NCI-H1930 (cell line): ENCODE results near the gene CCDC190.
"Not testable (repeated sequence)": the region's sequence is repeated elsewhere in the genome, so short reads cannot be mapped to it uniquely, and the experiment has no call there.

Experiments used
- DNase-seq, 2 experiments: peaks; one replicate each; lab custom pipeline; 2025; lab: John Stamatoyannopoulos, UW

The CCDC190 gene

DNA sequence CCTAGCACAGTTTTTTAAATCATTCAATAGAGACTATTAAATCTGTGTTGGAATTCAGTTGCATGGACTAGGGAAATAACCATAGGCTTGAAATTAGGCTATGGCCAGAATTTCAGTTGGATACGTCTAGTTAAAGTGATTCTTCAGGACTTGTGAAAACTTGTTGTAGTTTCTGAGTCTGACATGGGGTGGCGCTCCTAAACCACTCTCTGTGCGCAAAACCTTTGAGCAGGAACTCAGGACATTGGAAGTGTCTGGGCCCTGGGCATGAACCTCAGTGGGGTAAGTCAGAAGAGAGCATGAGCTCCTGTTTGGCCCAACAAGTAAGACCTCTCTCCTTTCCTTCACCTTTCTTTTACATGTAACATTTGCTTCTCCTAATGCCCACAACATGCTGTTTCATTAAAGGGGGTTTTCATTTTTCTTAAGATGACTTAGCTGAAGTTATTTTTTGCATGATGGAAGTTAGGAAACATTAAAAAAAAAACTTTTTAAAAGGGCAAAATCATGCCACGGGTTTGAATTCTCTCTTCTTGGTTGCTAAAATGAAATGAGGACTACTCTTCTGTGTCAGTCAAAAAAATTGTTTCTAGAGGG, 17.1 kb upstream of the CCDC190 start:
- DNase-seq = peak in 1 of 2 experiments; percentile 37

DNA sequence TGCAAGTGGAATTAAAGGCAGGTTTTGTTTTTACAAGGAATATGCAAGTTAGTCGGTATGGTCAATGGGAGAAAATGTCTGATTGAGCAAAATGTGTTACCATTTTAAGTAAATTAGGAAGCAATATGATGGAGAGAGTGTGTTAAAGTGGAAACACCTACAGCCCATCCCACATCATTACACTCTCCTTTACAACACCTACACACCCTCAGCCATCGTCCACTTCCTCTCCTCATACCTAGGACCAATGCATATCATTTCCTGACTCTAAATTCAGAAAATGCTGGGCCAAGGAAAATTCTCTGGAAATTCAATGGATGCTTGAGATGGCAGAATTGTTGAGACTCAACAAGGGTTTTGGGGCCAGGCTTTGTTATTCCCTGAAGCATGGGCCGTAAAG, 16.4 kb upstream of the CCDC190 start:
- DNase-seq = no peak

DNA sequence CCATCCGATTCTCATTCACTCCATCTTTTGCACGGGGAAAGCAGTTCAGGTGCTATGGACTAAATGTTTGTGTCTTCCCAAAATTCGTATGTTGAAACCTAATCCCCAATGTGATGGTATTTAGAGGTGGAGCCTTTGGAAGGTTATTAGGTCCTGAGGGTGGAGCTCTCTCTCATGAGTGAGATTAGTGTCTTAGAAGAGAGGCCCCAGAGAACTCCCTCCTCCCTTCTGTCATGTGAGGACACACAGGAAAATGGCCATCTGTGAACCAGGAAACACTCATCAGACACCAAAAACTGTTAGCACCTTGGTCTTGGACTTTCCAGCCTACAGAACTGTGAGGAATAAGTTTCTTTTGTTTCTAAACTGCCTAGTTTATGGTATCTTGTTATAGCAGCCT, 15.8 kb upstream of the CCDC190 start:
- no peak for DNase-seq

DNA sequence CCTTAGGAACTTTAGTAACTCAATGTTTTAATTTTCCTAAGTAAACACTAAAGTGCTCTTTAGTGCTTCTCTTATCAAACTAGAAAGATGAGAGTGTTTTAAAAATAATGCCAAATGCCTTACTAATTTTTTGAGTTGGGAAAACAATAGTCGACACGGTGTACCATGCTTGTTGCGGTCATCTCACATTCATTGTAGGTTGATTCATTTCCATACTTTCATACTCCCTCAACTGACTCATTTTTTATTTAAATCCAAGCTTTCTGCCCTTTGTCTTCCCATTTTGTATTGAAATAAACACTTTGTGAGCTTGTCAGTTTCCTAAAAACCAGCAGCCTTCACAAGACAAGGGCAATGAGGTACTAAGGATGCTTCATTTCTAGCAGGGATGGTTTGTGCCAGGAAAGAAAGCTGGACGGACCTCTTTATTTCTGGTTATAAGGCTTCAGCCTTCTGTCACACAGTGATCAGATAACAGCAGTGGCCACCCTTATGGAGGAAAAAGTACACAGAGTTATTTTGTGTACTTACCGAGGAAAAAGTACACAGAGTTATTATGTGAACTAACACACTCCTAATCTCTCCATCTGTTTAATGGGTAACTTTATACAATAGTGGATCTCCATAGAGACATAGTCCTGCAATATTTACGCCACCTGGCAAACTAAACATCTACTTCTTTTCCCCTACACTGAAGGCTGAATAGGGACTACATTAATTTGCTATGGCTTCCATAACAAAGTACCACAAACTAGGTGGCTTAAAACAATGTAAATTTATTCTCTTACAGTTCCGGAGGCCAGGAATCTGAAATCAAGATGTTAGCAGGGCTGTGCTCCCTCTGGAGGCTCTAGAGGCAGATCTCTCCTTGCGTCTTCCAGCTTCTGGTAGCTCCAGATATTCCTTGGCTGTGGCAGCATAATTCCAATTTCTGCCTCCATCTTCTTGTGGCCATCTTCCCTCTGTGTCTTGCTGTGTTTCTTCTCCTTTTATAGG, 13.0 kb upstream of the CCDC190 start:
- DNase-seq = peak in 1 of 2 experiments; percentile 56

DNA sequence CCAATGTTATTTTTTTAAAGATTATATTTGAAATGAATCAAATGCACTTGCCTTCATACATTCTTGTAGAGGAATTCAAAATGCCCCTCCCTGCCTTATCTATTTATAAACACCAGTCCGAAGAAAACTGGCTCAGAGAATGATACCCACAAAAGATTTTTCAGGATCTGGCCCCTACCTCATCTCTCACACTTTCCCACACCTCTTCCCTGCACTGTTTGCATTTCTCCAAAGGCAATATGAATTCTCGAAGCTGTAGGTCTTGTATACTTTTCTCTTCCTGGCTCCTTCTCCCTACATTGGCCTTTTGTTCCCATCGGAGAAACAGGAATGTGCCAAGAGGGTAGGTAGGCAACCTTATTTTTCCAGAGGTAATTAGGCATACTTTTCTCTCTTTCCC, 12.0 kb upstream of the CCDC190 start:
- no peak for DNase-seq

DNA sequence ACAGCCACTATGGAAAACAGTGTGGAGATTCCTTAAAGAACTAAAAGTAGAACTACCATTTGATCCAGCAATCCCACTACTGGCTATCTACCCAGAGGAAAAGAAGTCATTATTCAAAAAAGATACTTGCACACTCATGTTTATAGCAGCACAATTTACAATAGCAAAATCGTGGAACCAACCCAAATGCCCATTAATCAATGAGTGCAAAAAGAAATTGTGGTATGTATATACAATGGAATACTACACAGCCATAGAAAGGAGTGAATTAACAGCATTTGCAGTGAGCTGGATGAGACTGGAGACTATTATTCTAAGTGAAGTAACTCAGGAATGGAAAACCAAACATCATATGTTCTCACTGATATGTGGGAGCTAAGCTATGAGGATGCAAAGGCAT, 10.4 kb upstream of the CCDC190 start:
- DNase-seq = not testable (repeated sequence)

DNA sequence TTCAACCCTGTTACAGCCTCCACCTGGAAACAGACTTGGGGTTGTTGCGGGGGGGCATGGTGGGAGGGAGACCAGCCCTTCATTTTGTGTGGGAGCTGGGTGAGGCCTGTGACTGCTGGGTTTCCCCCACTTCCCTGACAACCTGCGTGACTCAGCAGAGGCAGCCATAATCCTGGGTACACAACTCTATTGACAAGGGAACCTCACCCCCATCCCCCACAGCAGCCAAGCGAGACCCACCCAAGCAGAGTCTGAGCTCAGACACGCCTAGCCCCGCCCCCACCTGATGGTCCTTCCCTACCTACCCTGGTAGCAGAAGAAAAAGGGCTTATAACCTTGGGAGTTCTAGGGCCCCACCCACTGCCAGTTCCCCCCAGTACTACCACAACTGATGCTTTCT, 8.0 kb upstream of the CCDC190 start:
- DNase-seq = no peak

DNA sequence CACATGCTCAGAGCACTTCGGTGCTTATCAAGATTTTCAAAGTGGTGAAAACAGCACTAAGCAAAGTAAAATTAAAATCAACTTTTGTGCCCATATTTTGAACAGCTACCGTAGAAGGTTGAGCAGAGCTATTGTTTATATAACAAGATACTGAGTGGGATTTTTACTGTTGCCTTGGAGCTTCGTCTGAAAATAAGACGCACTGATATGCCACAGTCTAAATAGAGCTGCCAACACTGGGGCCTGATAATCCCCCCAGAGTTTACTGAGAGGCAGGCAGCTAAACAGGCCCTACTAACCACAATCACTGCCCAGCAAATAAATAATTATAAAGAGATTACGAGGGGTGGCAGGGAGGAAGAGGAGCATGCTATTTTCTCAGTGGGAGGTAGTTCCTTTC, 650 bp upstream of the CCDC190 start:
- no peak for DNase-seq

DNA sequence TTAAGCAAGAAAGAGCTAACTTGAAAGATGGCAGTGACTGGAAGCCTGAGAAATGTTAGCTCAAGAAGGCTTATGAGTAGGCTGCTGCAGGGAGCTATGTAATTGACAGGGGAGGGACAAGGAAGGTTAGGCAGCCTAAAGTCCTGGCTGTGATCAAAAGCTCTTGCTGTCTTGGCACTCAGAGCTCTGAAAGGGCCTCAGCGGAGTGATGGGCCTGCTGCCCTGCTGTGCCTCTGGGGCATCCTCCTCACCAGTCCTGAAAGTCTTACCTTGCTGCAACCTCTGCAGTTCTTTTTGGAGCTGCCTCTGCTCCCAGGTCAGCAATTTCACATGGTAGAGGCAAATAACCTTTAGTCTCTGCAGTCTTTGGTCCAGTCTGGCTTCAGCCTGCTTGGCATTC, 1.8 kb downstream of the CCDC190 start:
- no peak for DNase-seq

DNA sequence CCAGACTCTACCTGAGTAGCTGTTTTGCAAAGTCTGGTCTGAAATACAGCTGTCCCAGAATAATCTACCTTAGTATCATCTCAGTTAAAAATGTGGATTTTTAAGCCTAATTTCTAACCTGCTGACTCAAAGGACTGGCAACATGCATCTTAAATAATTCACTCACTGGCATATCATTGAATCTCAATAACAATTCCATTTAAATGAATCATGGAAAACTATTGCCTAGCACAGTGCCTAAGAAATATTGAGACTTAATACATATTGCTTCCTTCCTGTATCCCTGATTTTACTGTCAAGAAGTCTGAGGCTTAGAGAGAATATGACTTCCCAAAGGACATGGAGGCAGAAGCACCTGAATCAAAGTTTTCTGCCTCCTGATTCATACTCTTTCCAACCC, 3.1 kb downstream of the CCDC190 start:
- DNase-seq = no peak

DNA sequence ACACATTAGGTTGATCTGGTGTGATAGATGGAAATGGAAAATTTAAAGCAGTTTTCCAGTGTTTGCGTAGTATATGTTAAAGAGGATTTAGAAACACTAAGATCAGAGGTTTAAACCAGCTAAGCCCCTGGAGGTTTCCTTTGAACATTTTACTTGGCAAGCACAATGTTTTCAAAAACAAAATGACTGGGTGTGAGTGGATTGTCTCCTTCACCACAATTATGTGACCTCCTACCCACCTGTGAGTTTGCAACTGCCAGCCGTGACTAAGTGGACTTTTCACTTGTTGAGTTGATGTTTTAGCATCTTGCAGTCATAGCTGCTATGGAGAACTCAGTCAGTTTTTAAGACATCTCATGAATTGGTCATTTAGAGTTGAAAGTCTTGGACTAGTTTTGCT, 4.7 kb downstream of the CCDC190 start:
- no peak for DNase-seq

DNA sequence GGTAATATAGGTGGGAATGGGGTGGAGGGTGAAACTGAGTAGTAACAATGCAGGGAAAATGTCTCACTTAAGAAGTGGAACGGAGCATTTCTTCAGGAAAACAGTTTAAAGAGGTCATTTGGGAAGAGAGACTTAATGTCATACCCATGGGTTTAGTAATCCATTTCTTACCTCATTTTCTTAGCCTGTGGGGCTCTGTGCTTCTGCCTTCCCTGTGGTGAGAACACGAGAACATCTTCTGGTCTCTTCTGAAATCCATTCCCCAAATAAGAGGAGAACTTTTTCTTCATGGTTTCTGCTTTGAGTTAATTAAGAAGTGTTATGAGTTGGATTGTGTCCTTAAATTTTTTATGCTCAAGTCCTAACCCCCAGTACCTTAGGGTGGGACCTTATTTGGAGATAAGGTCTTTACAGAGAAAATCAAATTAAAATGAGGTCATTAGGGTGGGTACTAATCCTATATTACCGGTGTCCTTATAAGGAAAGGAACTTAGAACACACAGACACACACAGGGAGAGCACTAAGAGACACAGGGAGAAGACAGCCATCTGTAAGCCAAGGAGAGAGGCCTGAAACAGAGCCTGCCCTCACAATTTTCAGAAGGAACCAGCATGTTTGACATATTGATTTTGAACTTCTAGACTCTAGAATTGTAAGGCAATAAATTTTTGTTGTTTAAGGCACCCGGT, 5.4 kb downstream of the CCDC190 start:
- DNase-seq = no peak

DNA sequence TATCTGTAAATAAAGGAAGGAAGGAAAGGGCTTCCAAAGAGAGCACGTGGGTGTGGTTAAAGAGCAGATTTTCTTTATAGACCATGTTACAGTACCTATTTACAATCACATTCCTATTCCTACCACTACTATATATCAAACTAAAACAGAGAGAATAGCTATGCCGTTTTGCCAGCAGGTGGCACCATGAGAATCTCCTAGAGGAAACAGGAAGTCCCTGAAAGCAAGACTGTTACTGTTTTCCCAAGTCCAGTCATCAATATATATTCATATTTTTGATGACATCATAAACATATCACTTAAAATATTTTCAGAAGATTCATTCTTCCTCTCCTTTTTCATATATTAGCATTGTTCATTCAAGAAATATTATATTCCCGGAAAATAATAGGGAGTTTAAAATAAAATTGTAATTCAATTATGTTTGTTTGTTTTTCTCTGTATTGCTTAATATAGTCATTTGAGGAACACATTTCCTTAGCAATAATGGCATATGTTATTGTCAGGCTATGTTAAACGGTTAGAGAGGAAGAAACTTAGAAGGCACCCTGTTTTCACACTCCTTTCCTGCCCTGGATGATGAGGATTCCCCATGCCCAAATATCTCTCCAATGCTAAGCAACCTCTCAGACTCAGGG, 6.6 kb downstream of the CCDC190 start:
- peak; percentile 30 to 33 for DNase-seq

DNA sequence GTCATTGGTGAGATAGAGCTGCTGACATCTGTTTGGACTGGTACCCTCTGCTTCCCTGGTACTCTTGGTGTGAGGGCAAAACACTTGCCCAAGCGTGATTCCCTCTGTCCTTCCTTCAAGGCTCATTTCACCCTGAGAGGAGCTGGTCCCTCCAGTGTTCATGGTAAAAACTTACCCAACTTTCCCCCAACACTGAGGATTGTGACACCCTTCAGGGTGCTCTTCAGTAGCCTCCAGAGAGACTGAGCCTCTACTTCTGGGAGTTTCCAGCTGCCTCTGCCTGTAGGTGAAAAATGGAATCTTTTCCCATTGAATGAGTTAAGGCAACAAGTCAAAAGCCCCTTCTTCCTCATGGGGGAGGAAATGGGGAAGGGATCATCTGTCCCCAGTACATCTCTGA, 9.6 kb downstream of the CCDC190 start:
- DNase-seq = no peak

DNA sequence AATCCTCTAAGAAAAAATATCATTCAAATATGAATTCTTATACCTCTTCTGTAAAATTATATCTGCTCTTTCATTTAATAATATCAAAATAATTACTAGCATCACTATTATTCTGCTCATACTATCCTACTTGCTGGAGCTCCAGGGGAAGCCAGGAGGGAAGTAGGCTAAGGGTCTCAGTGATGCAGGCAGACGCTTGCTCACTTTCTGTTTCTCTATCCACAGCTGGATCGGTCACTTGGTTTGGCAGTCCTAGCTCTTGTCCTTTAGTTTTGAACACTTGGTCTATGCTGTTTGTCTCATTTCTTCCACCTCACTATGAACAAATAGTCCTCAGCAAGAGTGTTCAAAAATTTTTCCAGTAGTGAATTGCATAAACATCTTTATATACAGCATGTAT, 11.3 kb downstream of the CCDC190 start:
- no peak for DNase-seq

DNA sequence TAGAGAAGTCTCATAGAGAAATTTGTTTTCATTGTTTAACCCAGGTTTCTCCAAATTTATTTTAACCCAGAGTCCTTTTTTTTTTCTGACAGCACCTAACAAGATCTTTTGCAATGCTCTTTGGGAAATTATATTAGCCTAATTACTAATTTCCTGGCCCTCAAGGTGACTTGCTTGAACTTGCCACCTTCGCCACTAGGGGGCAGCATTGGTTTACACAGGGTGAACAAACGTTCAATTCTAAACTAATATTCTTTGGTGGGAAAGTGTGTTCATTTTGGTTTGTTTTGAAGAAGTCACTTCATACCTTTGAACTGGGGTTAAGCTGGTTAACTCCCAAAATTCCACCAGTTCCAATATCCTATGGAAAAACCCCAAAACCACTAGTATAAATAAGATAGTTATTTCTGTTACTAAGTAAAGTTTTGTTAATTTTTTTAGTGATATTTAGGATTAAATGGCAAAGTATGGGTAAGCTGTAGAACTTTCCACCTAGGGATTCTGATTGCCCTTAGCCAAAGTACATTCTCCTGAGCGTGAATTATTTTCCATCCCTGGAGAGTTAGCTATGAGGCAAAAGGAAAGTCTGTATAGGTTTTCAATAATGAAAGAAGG, 13.0 kb downstream of the CCDC190 start:
- DNase-seq = peak; percentile 39 to 59

DNA sequence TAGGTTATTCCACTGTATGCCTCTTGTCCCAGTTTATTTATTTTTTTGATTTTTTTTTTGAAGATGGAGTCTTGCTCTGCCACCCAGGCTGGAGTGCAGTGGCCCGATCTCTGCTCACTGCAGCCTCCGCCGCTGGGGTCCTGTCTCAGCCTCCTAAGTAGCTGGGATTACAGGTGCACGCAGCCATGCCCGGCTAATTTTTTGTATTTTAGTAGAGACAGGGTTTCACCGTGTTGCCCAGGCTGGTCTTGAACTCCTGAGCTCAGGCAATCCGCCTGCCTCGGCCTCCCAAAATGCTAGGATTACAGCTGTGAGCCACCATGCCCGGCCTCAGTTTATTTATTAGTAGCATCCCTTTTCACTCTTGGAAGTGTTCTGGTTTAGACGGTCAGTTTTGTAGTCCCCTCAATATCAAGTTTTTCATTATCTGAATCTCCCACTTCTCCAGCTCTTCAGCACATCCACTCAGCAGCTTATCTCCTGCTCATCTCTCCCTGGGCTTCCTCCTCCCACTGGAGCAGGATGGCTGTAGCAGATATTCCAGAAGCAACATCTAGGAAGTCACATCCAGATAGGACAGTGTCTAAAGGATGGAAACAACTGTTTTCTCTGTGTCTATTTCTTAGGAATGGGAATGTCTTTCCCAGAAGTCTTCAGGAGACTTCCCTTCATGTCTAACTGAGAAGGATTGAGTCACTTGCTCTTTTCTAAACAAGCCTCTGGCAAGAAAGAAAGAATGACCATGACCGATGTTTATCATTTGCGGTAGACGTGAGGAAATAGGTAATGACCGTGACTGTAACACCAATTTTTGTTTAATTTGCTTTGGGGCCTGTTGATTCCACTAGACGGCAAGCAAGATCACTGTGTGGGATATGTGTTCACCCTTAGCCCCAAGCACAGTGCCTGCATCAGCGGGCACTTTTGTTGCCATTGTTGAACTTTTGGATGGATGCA, 14.4 kb downstream of the CCDC190 start:
- DNase-seq = no peak

DNA sequence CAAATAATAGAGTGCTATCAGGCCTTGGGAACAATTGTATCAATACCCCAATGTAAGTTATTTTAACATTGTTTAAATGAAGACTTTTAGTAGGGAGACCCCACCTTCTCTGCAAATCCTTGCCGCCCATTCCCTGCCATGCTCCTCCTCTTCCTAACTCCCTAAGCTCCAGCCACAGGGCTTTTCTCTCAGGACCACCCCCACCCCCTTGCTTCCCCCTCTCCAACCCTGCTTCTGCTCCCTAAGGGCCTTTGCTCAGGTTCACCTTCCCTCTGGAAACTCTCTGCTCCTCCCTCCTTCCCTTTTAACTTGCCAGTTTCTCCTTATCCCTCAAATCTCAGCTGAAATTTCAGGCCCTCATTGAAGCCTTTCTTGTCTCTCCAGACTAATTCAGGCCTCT, 16.8 kb downstream of the CCDC190 start:
- DNase-seq = no peak

DNA sequence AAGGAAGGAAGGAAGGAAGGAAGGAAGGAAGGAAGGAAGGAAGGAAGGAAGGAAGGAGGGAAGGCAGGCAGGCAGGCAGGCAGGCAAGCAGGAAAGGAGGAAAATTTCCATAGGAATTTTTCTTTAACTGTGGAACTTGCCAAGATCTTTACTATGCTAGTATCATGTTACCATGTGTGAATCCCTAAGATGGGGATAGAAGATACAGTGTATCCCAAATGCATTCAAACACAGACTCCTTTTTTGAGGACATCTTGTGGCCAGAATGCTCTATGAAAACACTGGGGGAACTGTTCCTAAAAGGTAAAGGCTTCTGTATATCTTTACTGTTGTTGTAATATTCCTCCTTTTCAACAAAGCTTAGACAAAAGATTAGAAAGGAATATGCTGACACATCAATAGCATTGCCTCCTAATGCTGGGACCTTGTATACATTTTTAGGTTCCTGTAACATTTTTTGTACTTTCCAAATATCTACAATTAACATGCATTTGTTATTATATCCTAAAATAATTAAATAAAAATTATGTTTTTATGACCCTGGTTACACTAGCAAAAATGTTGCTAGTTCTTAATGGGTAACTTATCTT, 20.6 kb downstream of the CCDC190 start:
- no peak for DNase-seq

DNA sequence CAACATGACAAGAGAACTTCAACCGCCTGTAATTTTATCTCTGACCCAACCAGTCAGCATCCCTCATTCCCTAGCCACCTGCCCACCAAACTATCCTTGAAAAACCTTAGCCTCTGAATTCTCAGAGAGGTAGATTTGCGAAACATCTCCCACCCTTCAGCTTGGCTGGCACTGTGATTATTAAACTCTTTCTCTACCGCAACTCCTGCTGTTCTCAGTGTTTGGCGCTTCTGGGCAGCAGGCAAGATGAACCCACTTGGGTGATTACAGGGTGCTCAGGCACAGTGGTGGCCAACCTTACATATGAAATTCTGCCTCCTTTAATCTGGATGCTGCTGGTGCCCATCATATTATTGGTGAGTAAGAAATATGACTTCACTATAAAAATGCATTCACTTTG, 22.1 kb downstream of the CCDC190 start:
- DNase-seq = no peak
